Measurements from ENCODE around the gene SEC11C. TPM values are rescaled to one million over a fixed set of nuclear protein-coding genes. Genes with fewer than 3 reads are reported as not detected.

The SEC11C gene
- total and polyA plus RNA-seq, 12 donors: 31.5 to 392 (median 58.7) TPM

DNA sequence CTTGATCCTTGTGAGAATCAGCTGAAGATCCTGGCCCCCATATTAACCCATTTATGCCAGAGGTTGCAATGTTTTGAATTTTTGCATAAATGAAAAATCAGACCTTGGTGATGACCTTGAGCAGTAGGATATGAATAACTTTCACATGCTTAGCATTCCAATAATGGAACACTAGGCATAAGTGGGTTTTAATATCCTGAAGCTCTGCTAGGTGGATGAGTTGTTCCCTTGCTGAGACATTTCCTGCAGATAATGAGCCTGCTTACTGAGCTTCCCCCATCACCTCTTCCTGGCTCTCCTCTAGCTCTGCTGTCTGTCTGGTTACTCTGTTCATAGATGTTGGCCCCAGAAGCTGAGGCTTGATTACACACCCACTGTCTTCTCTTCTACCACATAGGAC is 25.5 kb upstream of the SEC11C start:
- no peaks in the 10 kb centered on the region for H3K4me1 ChIP-seq (replicated peaks in 1 of 2)
- intact Hi-C loops (cut with DNase I): no loop called here
- no peak overlapping the region for H3K4me3 ChIP-seq
- no peaks in the 10 kb centered on the region for H3K9me3 ChIP-seq (replicated peaks in 1 of 3)
- no peaks in the 10 kb centered on the region for H3K36me3 ChIP-seq (replicated peaks in 1 of 2)
- TF ChIP-seq CTCF (IDR thresholded peaks at IDR 0.05) (no peak), POLR2A (IDR thresholded peaks at IDR 0.05) (no peak)
- no peak for DNase-seq
- H3K27ac ChIP-seq: no peak overlapping the region
- no peaks in the 10 kb centered on the region for H3K27me3 ChIP-seq

- DNase-seq: peak in 1 of 7 donors; percentile 14
- WGBS, 4 donors: 48 to 53% (median 52%) methylated on average over 4 to 5 of the region's 5 CpGs
- Histone ChIP-seq H3K4me1 (replicated peaks in 1 of 2) (no peaks in the 10 kb centered on the region), H3K9me3 (replicated peaks in 1 of 3) (no peaks in the 10 kb centered on the region), H3K4me3 (no peak overlapping the region), H3K27ac (no peak overlapping the region), H3K27me3 (no peaks in the 10 kb centered on the region), H3K36me3 (replicated peaks in 1 of 2) (no peaks in the 10 kb centered on the region)
- intact Hi-C loops (cut with DNase I): no loop called here
- TF ChIP-seq CTCF (IDR thresholded peaks at IDR 0.05) (no peak), POLR2A (IDR thresholded peaks at IDR 0.05) (no peak)
These were observed 15.9 kb upstream of the SEC11C start for GRCh38 chr18:59123588-59124369.

GRCh38 chr18:59124370-59124704 is 15.3 kb upstream of the SEC11C start:
- H3K4me1 ChIP-seq (replicated peaks in 1 of 2): no peaks in the 10 kb centered on the region
- intact Hi-C loops (cut with DNase I): no loop called here
- WGBS, 4 donors: 54 to 67% (median 61%) methylated on average over 1 of the region's 1 CpG

GRCh38 chr18:59127047-59127446 is 12.6 kb upstream of the SEC11C start:
- Histone ChIP-seq H3K4me3 (no peak overlapping the region), H3K9me3 (replicated peaks in 1 of 3) (no peaks in the 10 kb centered on the region), H3K4me1 (replicated peaks in 1 of 2) (no peaks in the 10 kb centered on the region), H3K27ac (no peak overlapping the region), H3K36me3 (replicated peaks in 1 of 2) (no peaks in the 10 kb centered on the region), H3K27me3 (peaks cover 15% of the 10 kb centered on the region)
- intact Hi-C loops (cut with DNase I): no loop called here
- TF ChIP-seq CTCF (IDR thresholded peaks at IDR 0.05): no peak
- TF ChIP-seq POLR2A (IDR thresholded peaks at IDR 0.05): no peak
- 41 to 65% (median 58%) methylated on average over 2 to 6 of the region's 6 CpGs for WGBS, 4 donors
- DNase-seq: no peak

More at GRCh38 chr18:59124370-59124704, 15.3 kb upstream of the SEC11C start:
- no peak overlapping the region for H3K4me3 ChIP-seq
- no peak overlapping the region for H3K27ac ChIP-seq
- H3K9me3 ChIP-seq (replicated peaks in 1 of 3): no peaks in the 10 kb centered on the region
- no peak for TF ChIP-seq POLR2A (IDR thresholded peaks at IDR 0.05)
- TF ChIP-seq CTCF (IDR thresholded peaks at IDR 0.05): no peak
- H3K36me3 ChIP-seq (replicated peaks in 1 of 2): no peaks in the 10 kb centered on the region
- H3K27me3 ChIP-seq: no peaks in the 10 kb centered on the region
- DNase-seq: no peak

Measured in adrenal gland (tissue), 12 donors.